GM08714 (cell line): ENCODE results near the gene CCDC154.

Experiments used
- H3K4me3 ChIP-seq: fragments of 200-500 bp; sonication (Bioruptor generic); 2 replicates; pipeline ENCODE4 v1.5.1; 2014; ENCODE audit warnings: mild to moderate bottlenecking, low read length, inconsistent platforms
- ZNF274 ChIP-seq: IDR thresholded peaks from 2 replicates; pipeline ENCODE4 v1.6.1; 2012; ENCODE audit warnings: mild to moderate bottlenecking, low read depth, low read length

The CCDC154 gene

DNA sequence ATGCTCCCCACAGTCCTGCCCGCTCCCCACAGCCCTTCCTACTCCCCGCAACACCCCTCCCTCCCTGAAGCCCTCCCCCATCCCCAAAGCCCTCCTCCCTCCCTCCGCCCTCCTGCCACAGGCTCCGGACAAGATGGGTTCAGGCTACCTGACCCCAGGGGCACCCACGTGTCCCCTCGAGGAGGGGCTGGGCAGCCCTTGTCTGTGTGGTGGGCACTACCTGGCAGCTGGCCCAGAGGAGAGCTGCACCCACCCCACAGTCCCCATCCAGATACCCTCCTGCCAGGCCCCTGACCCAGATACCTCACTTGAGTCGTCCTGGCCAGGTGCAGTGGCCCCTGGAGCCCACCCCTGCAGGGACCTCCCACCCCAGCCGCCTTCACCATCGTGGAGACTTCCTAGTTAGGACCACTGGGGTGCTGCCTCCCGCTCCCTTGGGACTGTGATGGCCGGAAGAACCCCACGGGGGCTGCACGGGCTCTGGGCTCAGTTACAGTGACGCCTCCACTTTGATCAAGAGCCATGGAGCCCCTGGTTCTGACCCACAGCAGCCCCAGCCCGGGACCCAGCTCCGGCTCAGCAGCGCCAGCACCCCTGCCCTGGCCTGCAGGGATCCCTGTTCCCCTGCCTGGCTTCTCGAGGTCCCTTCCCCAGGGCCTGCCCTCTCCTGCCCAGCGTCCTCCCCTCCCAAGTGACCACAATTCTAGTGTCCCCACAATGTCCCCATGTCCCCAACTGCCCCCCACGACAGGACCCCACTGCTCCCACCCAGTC is 12.7 kb downstream of the CCDC154 start:
- no peak for TF ChIP-seq ZNF274
- no peak overlapping the region for H3K4me3 ChIP-seq

DNA sequence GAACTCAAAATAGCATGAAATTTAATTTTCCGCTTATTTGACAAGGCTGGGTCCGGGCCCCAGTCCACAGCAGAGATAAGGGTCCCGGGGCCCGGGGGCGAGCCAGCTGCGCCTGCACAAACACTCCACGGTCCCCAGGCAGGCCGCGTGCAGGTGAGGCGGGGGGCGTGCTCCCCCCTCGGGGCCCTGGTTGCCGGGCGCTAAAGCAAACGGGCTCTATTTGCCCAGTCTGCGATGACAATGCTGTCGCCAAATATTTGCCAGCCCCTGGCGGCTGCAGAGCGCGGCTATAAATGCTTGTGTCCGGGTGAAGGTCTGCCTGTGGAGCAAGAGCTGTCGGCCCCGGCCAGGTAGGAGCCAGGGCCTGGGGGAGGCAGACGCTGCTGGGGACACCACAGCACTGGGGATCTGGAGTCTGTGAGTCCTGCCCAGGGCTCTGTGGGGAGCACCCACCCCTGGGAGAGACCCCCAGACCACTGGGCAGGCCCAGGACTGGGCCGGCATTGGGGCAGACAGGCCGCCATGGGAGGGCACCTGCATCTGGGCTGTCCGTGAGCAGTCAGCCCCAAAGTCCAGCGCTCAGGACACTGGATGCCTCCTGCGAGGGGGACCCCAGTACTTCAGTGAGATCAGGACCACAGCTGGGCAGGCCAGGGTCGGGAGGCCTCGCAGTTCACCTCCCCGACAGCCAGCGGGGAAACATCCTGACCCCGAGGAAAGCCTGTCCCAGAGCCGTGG is 13.4 kb downstream of the CCDC154 start, which contains the start of gene PERCC1:
PERCC1 (plus strand) TSS at position 320 of the 738 bp plus-strand sequence. CDS start 1,516 bp downstream, outside the sequence.
- no peak for TF ChIP-seq ZNF274

DNA sequence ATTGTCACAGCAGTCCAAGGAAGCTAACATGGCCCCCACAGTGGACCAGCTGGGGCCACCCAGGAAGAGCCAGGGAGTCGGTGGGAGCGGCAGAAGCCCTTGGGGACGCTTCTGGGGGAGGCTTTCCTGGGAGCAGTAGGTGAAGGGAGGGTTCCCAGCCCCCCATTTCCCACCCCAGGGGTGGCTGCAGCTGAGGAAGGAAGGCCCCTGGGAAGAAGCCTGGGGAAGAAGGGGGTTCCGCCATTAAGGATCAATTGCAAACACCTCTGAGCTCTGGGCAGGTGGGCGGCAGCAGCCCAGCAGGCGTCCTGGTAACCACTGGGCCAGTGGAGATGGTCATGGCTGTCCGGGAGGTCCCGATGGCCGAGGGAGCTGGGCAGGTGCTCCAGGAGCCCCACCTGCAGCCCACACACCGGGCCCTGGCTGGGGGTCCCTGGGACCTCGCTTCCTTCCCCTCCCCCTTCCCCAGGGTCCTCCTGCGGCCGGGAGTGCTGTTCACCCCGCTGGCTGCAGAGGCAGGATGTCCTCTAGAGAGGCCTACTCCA is 14.1 kb downstream of the CCDC154 start:
- no peak overlapping the region for H3K4me3 ChIP-seq
- TF ChIP-seq ZNF274, result no peak

More for the DNA sequence above, 13.4 kb downstream of the CCDC154 start, which contains the start of gene PERCC1:
- no peak within 1 kb of the TSS for H3K4me3 ChIP-seq

DNA sequence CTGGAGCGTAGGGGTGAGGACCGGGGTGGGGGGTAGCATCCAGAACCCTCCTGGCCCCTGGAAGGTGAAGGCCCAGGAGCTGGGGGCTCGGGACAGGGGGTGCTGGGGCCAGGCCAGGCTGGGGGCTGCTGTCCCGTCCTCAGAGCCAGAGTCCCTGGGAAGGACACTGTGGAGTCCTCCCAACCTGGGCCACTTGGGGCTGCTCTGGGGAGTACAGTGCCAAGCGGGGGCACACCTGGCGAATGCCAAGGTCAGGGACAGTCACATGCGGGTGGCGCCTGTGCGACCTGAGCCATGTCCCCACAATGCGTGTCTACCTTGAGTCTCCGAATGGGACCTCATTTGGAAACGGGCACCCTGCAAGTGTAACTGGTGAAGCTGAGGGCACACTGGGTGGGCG is 14.7 kb downstream of the CCDC154 start:
- no peak for TF ChIP-seq ZNF274
- H3K4me3 ChIP-seq, result no peak overlapping the region

GRCh38 chr16:1429012-1429411 is 15.3 kb downstream of the CCDC154 start:
- no peak for TF ChIP-seq ZNF274
- no peak overlapping the region for H3K4me3 ChIP-seq

DNA sequence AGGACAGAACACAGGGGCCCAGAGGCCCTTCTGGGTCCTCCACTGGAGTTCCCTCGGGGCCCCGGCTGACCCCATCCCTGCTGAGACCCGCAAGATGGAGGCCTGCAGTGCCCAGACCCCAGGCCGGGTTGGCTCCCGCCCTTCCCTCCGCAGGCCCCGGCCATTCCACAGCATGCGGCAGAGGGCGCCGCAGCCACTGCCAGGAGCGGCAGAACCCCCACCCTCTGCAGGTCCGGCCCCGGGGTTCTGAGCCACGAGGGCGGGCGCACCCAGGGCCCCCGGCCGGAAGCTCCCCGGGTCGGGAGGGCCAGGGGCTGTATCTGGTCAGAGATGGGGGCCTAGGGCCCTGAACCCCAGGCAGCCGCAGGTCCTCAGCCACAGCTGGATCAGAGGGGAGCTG is 15.8 kb downstream of the CCDC154 start:
- H3K4me3 ChIP-seq, result no peak overlapping the region
- no peak for TF ChIP-seq ZNF274

GRCh38 chr16:1427473-1428461 is 16.6 kb downstream of the CCDC154 start:
- TF ChIP-seq ZNF274, result no peak
- H3K4me3 ChIP-seq, result no peak overlapping the region

GRCh38 chr16:1426734-1427471 is 17.5 kb downstream of the CCDC154 start:
- H3K4me3 ChIP-seq, result no peak overlapping the region
- TF ChIP-seq ZNF274, result no peak

DNA sequence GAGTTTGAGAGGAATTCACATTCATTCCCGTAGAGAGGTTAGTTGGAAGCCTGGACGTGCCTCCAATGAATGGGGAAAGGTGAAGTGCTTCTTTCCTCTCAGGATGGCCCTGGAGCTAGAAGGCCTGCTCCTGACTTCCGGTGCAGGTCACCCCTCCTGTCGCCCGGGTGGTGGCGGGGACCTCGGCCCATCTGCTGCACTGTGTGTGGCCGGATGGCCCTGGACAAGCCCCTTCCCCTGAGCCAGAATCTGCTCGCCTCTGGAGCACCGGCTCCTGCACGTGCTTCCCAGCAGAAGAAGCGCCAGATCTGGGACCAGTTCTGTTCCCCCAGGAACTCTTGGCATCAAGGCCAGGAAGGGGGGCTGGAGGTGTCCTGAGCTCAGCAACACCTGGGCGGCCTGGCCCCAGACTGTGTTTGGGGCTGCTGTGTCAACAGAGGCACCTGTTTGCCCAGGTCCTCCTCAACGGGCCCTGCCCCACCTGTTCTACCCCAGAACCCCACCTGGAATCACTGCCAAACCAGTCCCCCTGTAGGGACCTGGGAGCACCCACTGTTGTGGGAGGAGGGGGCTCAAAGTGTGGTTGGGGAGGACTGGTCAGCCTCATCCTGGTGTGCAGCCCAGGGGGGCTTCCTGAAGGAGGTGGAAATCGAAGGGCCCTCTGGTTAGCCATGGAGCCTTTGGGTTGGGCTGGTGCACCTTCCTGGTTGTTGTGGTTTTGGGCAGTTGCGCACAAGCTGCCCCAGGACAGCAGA is 18.6 kb downstream of the CCDC154 start:
- no peak for TF ChIP-seq ZNF274
- H3K4me3 ChIP-seq, result no peak overlapping the region

GRCh38 chr16:1424028-1424427 is 20.3 kb downstream of the CCDC154 start:
- no peak for TF ChIP-seq ZNF274
- H3K4me3 ChIP-seq, result no peak overlapping the region

DNA sequence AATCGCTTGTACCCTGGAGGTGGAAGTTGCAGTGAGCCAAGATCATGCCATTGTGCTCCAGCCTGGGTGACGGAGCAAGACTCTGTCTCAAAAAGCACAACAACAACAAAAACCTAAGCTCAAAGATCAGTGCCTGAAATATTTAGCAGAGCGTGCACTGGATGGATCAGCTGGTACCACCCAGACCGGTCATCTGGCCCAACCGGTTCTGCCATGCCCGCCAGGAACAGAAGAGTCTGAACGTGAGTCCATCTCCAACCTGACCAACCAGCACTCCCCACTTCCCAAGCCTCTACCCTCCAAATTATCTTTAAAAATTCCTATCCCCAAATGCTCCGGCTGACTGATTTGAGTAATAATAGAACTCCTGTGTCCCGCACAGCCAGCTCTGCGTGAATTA is 22.3 kb downstream of the CCDC154 start:
- no peak overlapping the region for H3K4me3 ChIP-seq

DNA sequence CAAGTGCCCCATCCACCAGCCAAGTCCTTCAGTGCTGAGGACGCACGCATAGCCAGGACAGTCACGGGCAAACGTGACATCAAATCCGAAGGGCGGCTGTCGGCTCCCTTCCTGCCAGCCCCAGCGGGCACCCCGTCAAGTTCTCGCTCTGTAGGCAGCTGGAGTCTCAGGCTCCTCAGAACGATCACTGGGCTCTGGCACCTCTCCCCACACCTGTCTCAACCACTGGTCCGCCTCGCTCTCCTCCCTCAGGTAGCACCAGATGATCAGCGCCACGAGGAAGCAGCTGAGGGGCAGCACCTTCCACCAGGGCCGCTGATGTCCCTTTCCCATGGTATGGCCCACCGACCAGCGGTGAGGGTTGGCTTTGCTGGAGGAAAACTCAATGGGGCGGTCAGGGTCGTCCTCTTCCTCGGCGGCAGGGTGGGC is 24.2 kb downstream of the CCDC154 start:
- no peak for TF ChIP-seq ZNF274

More for the DNA sequence above, 22.3 kb downstream of the CCDC154 start:
- TF ChIP-seq ZNF274, result no peak

More for the DNA sequence above, 24.2 kb downstream of the CCDC154 start:
- H3K4me3 ChIP-seq, result peak overlapping the region; percentile 93
